ENCODE data around the gene SPATA18. TPM values are rescaled to one million over a fixed set of nuclear protein-coding genes. Genes with fewer than 3 reads are reported as not detected.

Gene SPATA18
- total RNA-seq, 4 donors from 2014 or later = 10.5 to 25.1 (median 13.7) TPM

- TF ChIP-seq EP300 (IDR thresholded peaks at IDR 0.05) = no peak
- TF ChIP-seq POLR2A (IDR thresholded peaks at IDR 0.05) = no peak
- TF ChIP-seq POLR2AphosphoS5 (IDR thresholded peaks at IDR 0.05) = no peak
- no peak for TF ChIP-seq CTCF (IDR thresholded peaks at IDR 0.05)
- under 1% methylated on average over 14 of the region's 25 CpGs for WGBS
- DNase-seq (ENCODE audit: low spot score in 2 of 2) = peak in 1 of 2 donors; percentile 68
Observed at GRCh38 chr4:52037689-52038102, 13.4 kb upstream of the SPATA18 start.

GRCh38 chr4:52038103-52038912 lies 12.8 kb upstream of the SPATA18 start, which contains the start of gene SGCB:
Gene SGCB, minus strand, starts transcription at chr4:52038299. Its CDS starts 40 bp downstream, at chr4:52038259.
- H3K9me3 ChIP-seq = no peaks in the 10 kb centered on the region
- H3K27me3 ChIP-seq = peaks cover 8% of the 10 kb centered on the region
- WGBS = 9% methylated on average over 25 of the region's 70 CpGs
- no peaks in the 10 kb centered on the region for H3K36me3 ChIP-seq
- peak within 1 kb of the TSS; percentile 62 for H3K27ac ChIP-seq
- DNase-seq (ENCODE audit: low spot score in 2 of 2) = peak; percentile 74 to 84
- peaks cover 12% of the 10 kb centered on the region for H3K4me1 ChIP-seq
- no peak for TF ChIP-seq CTCF (IDR thresholded peaks at IDR 0.05)
- TF ChIP-seq EP300 (IDR thresholded peaks at IDR 0.05) = no peak
- no peak for TF ChIP-seq POLR2AphosphoS5 (IDR thresholded peaks at IDR 0.05)
- TF ChIP-seq POLR2A (IDR thresholded peaks at IDR 0.05) = no peak
- peak within 1 kb of the TSS; percentile 92 for H3K4me3 ChIP-seq

More at GRCh38 chr4:52037689-52038102, 13.4 kb upstream of the SPATA18 start:
- Histone ChIP-seq H3K36me3 (no peaks in the 10 kb centered on the region), H3K27me3 (peaks cover 4% of the 10 kb centered on the region), H3K9me3 (no peaks in the 10 kb centered on the region), H3K27ac (peak overlapping the region; percentile 62), H3K4me3 (peak overlapping the region; percentile 92), H3K4me1 (peaks cover 12% of the 10 kb centered on the region)

GRCh38 chr4:52045028-52045427 lies 6.1 kb upstream of the SPATA18 start:
- no peak for TF ChIP-seq POLR2AphosphoS5 (IDR thresholded peaks at IDR 0.05)
- TF ChIP-seq POLR2A (IDR thresholded peaks at IDR 0.05) = no peak
- no peak for TF ChIP-seq EP300 (IDR thresholded peaks at IDR 0.05)
- TF ChIP-seq CTCF (IDR thresholded peaks at IDR 0.05) = no peak
- 100% methylated on average over 1 of the region's 1 CpG for WGBS
- H3K9me3 ChIP-seq = no peaks in the 10 kb centered on the region
- H3K27ac ChIP-seq = no peak overlapping the region
- no peaks in the 10 kb centered on the region for H3K4me1 ChIP-seq
- peaks cover 19% of the 10 kb centered on the region for H3K27me3 ChIP-seq
- DNase-seq (ENCODE audit: low spot score in 2 of 2) = no peak
- no peak overlapping the region for H3K4me3 ChIP-seq
- H3K36me3 ChIP-seq = no peaks in the 10 kb centered on the region

- TF ChIP-seq POLR2AphosphoS5 (IDR thresholded peaks at IDR 0.05) (no peak), POLR2A (IDR thresholded peaks at IDR 0.05) (no peak)
- Histone ChIP-seq H3K36me3 (no peaks in the 10 kb centered on the region), H3K27ac (no peak overlapping the region), H3K4me3 (no peak overlapping the region), H3K9me3 (no peaks in the 10 kb centered on the region), H3K27me3 (peaks cover 20% of the 10 kb centered on the region), H3K4me1 (peaks cover 16% of the 10 kb centered on the region)
- 84% methylated on average over 5 of the region's 5 CpGs for WGBS
- DNase-seq (ENCODE audit: low spot score in 2 of 2) = no peak
Observed at GRCh38 chr4:52049266-52049665, 1.8 kb upstream of the SPATA18 start.

GRCh38 chr4:52051615-52052474 lies 741 bp downstream of the SPATA18 start:
- H3K27ac ChIP-seq = peak overlapping the region; percentile 52
- peaks cover 16% of the 10 kb centered on the region for H3K4me1 ChIP-seq
- no peaks in the 10 kb centered on the region for H3K9me3 ChIP-seq
- peak in 1 of 2 donors; percentile 76 for DNase-seq (ENCODE audit: low spot score in 2 of 2)
- WGBS = 12% methylated on average over 22 of the region's 46 CpGs
- H3K36me3 ChIP-seq = no peaks in the 10 kb centered on the region
- peak overlapping the region; percentile 55 for H3K4me3 ChIP-seq
- TF ChIP-seq POLR2A (IDR thresholded peaks at IDR 0.05) (no peak), CTCF (IDR thresholded peaks at IDR 0.05) (no peak), POLR2AphosphoS5 (IDR thresholded peaks at IDR 0.05) (no peak), EP300 (IDR thresholded peaks at IDR 0.05) (no peak)
- H3K27me3 ChIP-seq = peaks cover 20% of the 10 kb centered on the region
